Skeletal muscle cell (primary cell): Measurements from ENCODE around the gene FOXM1.

ENCODE experiments used
- DNase-seq: peaks from one replicate; pipeline ENCODE4 v3.0.0-alpha.2; 2010; ENCODE audit warnings: low read depth
- H3K4me3 ChIP-seq: 2 replicates; pipeline ENCODE4 v1.5.1; 2011; ENCODE audit warnings: low read depth, mild to moderate bottlenecking, control low read depth, low read length, moderate library complexity

The FOXM1 gene

GRCh38 chr12:2845280-2845679 is 31.7 kb downstream of the FOXM1 start:
- DNase-seq = peak; percentile 72
- H3K4me3 ChIP-seq = no peak overlapping the region

GRCh38 chr12:2844786-2845185 is 32.2 kb downstream of the FOXM1 start:
- DNase-seq = no peak
- H3K4me3 ChIP-seq = no peak overlapping the region

- no peak for DNase-seq
- H3K4me3 ChIP-seq = no peak overlapping the region
Measured at GRCh38 chr12:2842948-2843347, 34.0 kb downstream of the FOXM1 start.

GRCh38 chr12:2841056-2841650 is 35.8 kb downstream of the FOXM1 start:
- no peak for DNase-seq
- no peak overlapping the region for H3K4me3 ChIP-seq

GRCh38 chr12:2836574-2836973 is 40.4 kb downstream of the FOXM1 start:
- no peak for DNase-seq
- no peak overlapping the region for H3K4me3 ChIP-seq

- DNase-seq = no peak
- no peak overlapping the region for H3K4me3 ChIP-seq
Measured at GRCh38 chr12:2835691-2836403, 41.1 kb downstream of the FOXM1 start.

GRCh38 chr12:2834581-2835491 is 42.1 kb downstream of the FOXM1 start, which contains the start of gene NRIP2:
Gene NRIP2, minus strand, starts transcription at chr12:2835035. Its CDS starts 52 bp downstream, at chr12:2834983.
- peak; percentile 61 for DNase-seq
- peak within 1 kb of the TSS; percentile 17 for H3K4me3 ChIP-seq

GRCh38 chr12:2833810-2834209 is 43.2 kb downstream of the FOXM1 start:
- no peak for DNase-seq
- no peak overlapping the region for H3K4me3 ChIP-seq

- no peak overlapping the region for H3K4me3 ChIP-seq
- no peak for DNase-seq
Measured at GRCh38 chr12:2833327-2833726, 43.6 kb downstream of the FOXM1 start.

- H3K4me3 ChIP-seq = no peak overlapping the region
- no peak for DNase-seq
Measured at GRCh38 chr12:2832550-2833127, 44.3 kb downstream of the FOXM1 start.

- no peak overlapping the region for H3K4me3 ChIP-seq
- no peak for DNase-seq
Measured at GRCh38 chr12:2829275-2829674, 47.7 kb downstream of the FOXM1 start.

GRCh38 chr12:2826721-2827515 is 50.1 kb downstream of the FOXM1 start:
- no peak overlapping the region for H3K4me3 ChIP-seq
- DNase-seq = no peak

- H3K4me3 ChIP-seq = no peak overlapping the region
- no peak for DNase-seq
Measured at GRCh38 chr12:2826036-2826435, 50.9 kb downstream of the FOXM1 start.

- H3K4me3 ChIP-seq = no peak overlapping the region
- no peak for DNase-seq
Measured at GRCh38 chr12:2825132-2825531, 51.8 kb downstream of the FOXM1 start.

GRCh38 chr12:2824541-2824940 is 52.4 kb downstream of the FOXM1 start:
- no peak overlapping the region for H3K4me3 ChIP-seq
- DNase-seq = no peak

GRCh38 chr12:2823483-2823882 is 53.5 kb downstream of the FOXM1 start:
- H3K4me3 ChIP-seq = no peak overlapping the region
- no peak for DNase-seq

GRCh38 chr12:2820432-2820831 is 56.5 kb downstream of the FOXM1 start:
- no peak overlapping the region for H3K4me3 ChIP-seq
- no peak for DNase-seq

GRCh38 chr12:2819810-2820209 is 57.2 kb downstream of the FOXM1 start:
- DNase-seq = no peak
- no peak overlapping the region for H3K4me3 ChIP-seq
